IMR-90 (cell line): ENCODE data around the gene PEX11G. TPM values are rescaled to one million over a fixed set of nuclear protein-coding genes. Genes with fewer than 3 reads are reported as not detected.

Experiments
- ATAC-seq: fragments of 200-7000 bp; cut with Tn5 transposase; 2 replicates; pipeline ENCODE4 v1.9.1; 2020; ENCODE audit warnings: low read depth, mild to moderate bottlenecking, moderate library complexity
- BruUV-seq: library from RNA; stranded (reverse); fragments of 400-500 nt; replicated peaks from 2 replicates; lab custom pipeline; 2021; lab: Mats Ljungman, UMichigan
- CTCF ChIA-PET: fragments of 300-600 bp; formaldehyde crosslinking; extraction: SDS; loops from one replicate; lab custom pipeline; 2021; ENCODE audit warnings: antibody characterized with exemption; lab: Yijun Ruan, JAX
- POLR2A ChIA-PET: fragments of 300-600 bp; sonication (Branson Sonifier 250); formaldehyde crosslinking; loops from one replicate; lab custom pipeline; 2022; ENCODE audit warnings: antibody characterized with exemption; ENCODE audit not compliant: unreplicated experiment; lab: Charles Lee
- DNase-seq: peaks from one replicate; pipeline ENCODE4 v3.0.0; 2013
- H2AFZ ChIP-seq: replicated peaks from 2 replicates; pipeline ENCODE3; 2013; ENCODE audit warnings: low read length, mild to moderate bottlenecking; ENCODE audit not compliant: poor library complexity
- H2AK5ac ChIP-seq: 2 replicates; pipeline ENCODE4 v1.6.1; 2013; ENCODE audit warnings: low read depth, low read length, inconsistent platforms
- H2AK9ac ChIP-seq: replicated peaks from 2 replicates; pipeline ENCODE3; 2013; ENCODE audit warnings: mild to moderate bottlenecking, low read depth, low read length, moderate library complexity; ENCODE audit not compliant: poor library complexity
- H2BK120ac ChIP-seq: 2 replicates; pipeline ENCODE4 v1.6.1; 2013; ENCODE audit warnings: low read depth, low read length, inconsistent platforms
- H2BK15ac ChIP-seq: 3 replicates; pipeline ENCODE4 v1.6.1; 2013; ENCODE audit warnings: low read depth, low read length, inconsistent platforms
- H2BK20ac ChIP-seq: 2 replicates; pipeline ENCODE4 v1.6.1; 2013; ENCODE audit warnings: low read depth, mild to moderate bottlenecking, inconsistent platforms, low read length, moderate library complexity
- H2BK5ac ChIP-seq: 2 replicates; pipeline ENCODE4 v1.6.1; 2013; ENCODE audit warnings: mild to moderate bottlenecking, low read depth, low read length, inconsistent platforms; ENCODE audit not compliant: poor library complexity, severe bottlenecking
- H3K14ac ChIP-seq: replicated peaks from 2 replicates; pipeline ENCODE4 v1.6.1; 2013; ENCODE audit warnings: low read depth, low read length, inconsistent platforms
- H3K18ac ChIP-seq: 2 replicates; pipeline ENCODE4 v1.6.1; 2013; ENCODE audit warnings: low read depth, low read length, control low read depth
- H3K23ac ChIP-seq: 2 replicates; pipeline ENCODE4 v1.6.1; 2013; ENCODE audit warnings: low read depth, low read length, inconsistent platforms
- H3K27ac ChIP-seq: 2 replicates; pipeline ENCODE4 v1.5.1; 2013; ENCODE audit warnings: mild to moderate bottlenecking, control low read depth, low read length; ENCODE audit not compliant: insufficient read depth
- H3K27me3 ChIP-seq: 2 replicates; pipeline ENCODE4 v1.6.1; 2013; ENCODE audit warnings: low read length; ENCODE audit not compliant: control insufficient read depth, insufficient read depth
- H3K36me3 ChIP-seq: 2 replicates; pipeline ENCODE4 v1.6.1; 2013; ENCODE audit warnings: low read length, mixed read lengths; ENCODE audit not compliant: control insufficient read depth, insufficient read depth
- H3K4ac ChIP-seq: 2 replicates; pipeline ENCODE4 v1.6.1; 2013; ENCODE audit warnings: low read depth, low read length, inconsistent platforms
- H3K4me1 ChIP-seq: 2 replicates; pipeline ENCODE4 v1.6.1; 2013; ENCODE audit warnings: low read length, mixed read lengths; ENCODE audit not compliant: control insufficient read depth, insufficient read depth
- H3K4me2 ChIP-seq: 2 replicates; pipeline ENCODE4 v1.6.1; 2013; ENCODE audit warnings: low read depth, mild to moderate bottlenecking, control low read depth, low read length, moderate library complexity
- H3K4me3 ChIP-seq: 2 replicates; pipeline ENCODE4 v1.5.1; 2013; ENCODE audit warnings: low read depth, mild to moderate bottlenecking, control low read depth, low read length, moderate library complexity; ENCODE audit not compliant: insufficient read depth
- H3K56ac ChIP-seq: 2 replicates; pipeline ENCODE4 v1.6.1; 2013; ENCODE audit warnings: low read length, inconsistent platforms; ENCODE audit not compliant: insufficient read depth; ENCODE audit errors: extremely low read depth
- H3K79me1 ChIP-seq, 2 experiments: 2 replicates each; pipeline ENCODE4 v1.6.1; 2013; ENCODE audit warnings: low read length in 2 of 2, inconsistent platforms in 1 of 2, low read depth in 1 of 2
- H3K9ac ChIP-seq: 2 replicates; pipeline ENCODE4 v1.6.1; 2013; ENCODE audit warnings: low read depth, low read length, control low read depth
- H3K9me1 ChIP-seq: 2 replicates; pipeline ENCODE4 v1.6.1; 2013; ENCODE audit warnings: low read length, inconsistent platforms; ENCODE audit not compliant: insufficient read depth
- H3K9me3 ChIP-seq: 2 replicates; pipeline ENCODE4 v1.6.1; 2013; ENCODE audit warnings: low read length; ENCODE audit not compliant: control insufficient read depth, insufficient read depth
- H4K20me1 ChIP-seq: 2 replicates; pipeline ENCODE4 v1.6.1; 2013; ENCODE audit warnings: low read length, inconsistent platforms; ENCODE audit not compliant: insufficient read depth
- H4K5ac ChIP-seq: 2 replicates; pipeline ENCODE4 v1.6.1; 2013; ENCODE audit warnings: mild to moderate bottlenecking, low read depth, low read length, control low read depth
- H4K8ac ChIP-seq, 2 experiments: 2 replicates each; pipeline ENCODE4 v1.6.1; 2013; ENCODE audit warnings: low read depth in 2 of 2, low read length in 2 of 2, control low read depth in 1 of 2, inconsistent platforms in 1 of 2
- H4K91ac ChIP-seq: 2 replicates; pipeline ENCODE4 v1.6.1; 2013; ENCODE audit warnings: low read depth, low read length, inconsistent platforms; ENCODE audit not compliant: insufficient read depth
- BHLHE40 ChIP-seq: fragments of 150-350 bp; IDR thresholded peaks from 2 replicates; pipeline ENCODE4 v1.6.1; 2016; ENCODE audit warnings: mild to moderate bottlenecking, low read depth, low read length
- CEBPB ChIP-seq: IDR thresholded peaks from 2 replicates; pipeline ENCODE4 v1.6.1; 2012; ENCODE audit warnings: low read depth, low read length, improper control_type of control experiment
- CHD1 ChIP-seq: IDR thresholded peaks from 2 replicates; pipeline ENCODE4 v1.6.1; 2012; ENCODE audit warnings: low read depth, low read length, improper control_type of control experiment
- ELK1 ChIP-seq: fragments of 150-350 bp; IDR thresholded peaks from 2 replicates; pipeline ENCODE4 v1.6.1; 2016; ENCODE audit warnings: low read depth, mild to moderate bottlenecking, low read length, moderate library complexity, borderline replicate concordance
- MAFK ChIP-seq: IDR thresholded peaks from 2 replicates; pipeline ENCODE4 v1.6.1; 2012; ENCODE audit warnings: low read depth, low read length, improper control_type of control experiment
- MAZ ChIP-seq: IDR thresholded peaks from 2 replicates; pipeline ENCODE4 v1.6.1; 2012; ENCODE audit warnings: low read depth, mild to moderate bottlenecking, low read length, improper control_type of control experiment, moderate library complexity, borderline replicate concordance
- MXI1 ChIP-seq: IDR thresholded peaks from 2 replicates; pipeline ENCODE4 v1.6.1; 2012; ENCODE audit warnings: low read depth, mild to moderate bottlenecking, low read length, moderate library complexity, borderline replicate concordance
- NFE2L2 ChIP-seq: fragments of 150-350 bp; IDR thresholded peaks from 2 replicates; pipeline ENCODE4 v1.6.1; 2016; ENCODE audit warnings: low read depth, mild to moderate bottlenecking, low read length
- POLR2A ChIP-seq: IDR thresholded peaks from 2 replicates; pipeline ENCODE4 v1.6.1; 2012; ENCODE audit warnings: mild to moderate bottlenecking, low read depth, low read length
- RCOR1 ChIP-seq: IDR thresholded peaks from 2 replicates; pipeline ENCODE4 v1.6.1; 2012; ENCODE audit warnings: mild to moderate bottlenecking, low read length, improper control_type of control experiment; ENCODE audit not compliant: insufficient replicate concordance
- SMC3 ChIP-seq: fragments of 150-350 bp; IDR thresholded peaks from 2 replicates; pipeline ENCODE4 v1.6.1; 2016; ENCODE audit warnings: low read depth, mild to moderate bottlenecking, antibody characterized with exemption, low read length, moderate library complexity
- USF2 ChIP-seq: fragments of 150-350 bp; IDR thresholded peaks from 2 replicates; pipeline ENCODE4 v1.6.1; 2017; ENCODE audit warnings: mild to moderate bottlenecking, antibody characterized with exemption, low read length, low read depth
- WGBS, 2 experiments: methylation state at CpG; one replicate each; pipeline versions ENCODE4 v1.1.5 to v1.1.7; 2013; ENCODE audit warnings: missing lambda C conversion rate in 2 of 2; ENCODE audit not compliant: insufficient read length in 1 of 2; ENCODE audit errors: extremely low coverage in 2 of 2; 5-methylcytosine and 5-hydroxymethylcytosine counted together
- dilution Hi-C: fragments of 300-500 bp; cut with HindIII; formaldehyde crosslinking; loops from one replicate; pipeline ENCODE4 v1.14.3; 2018; ENCODE audit warnings: low sequenced_read_pairs; ENCODE audit not compliant: unreplicated experiment
- in situ Hi-C: fragments of 300-500 bp; cut with MboI; formaldehyde crosslinking; loops from 3 replicates; pipeline ENCODE4 v1.14.3; 2019; ENCODE audit warnings: low sequenced_read_pairs, inconsistent platforms, mixed read lengths
- intact Hi-C: fragments of 100-400 bp; cut with micrococcal nuclease; formaldehyde crosslinking; loops from 2 replicates; pipeline ENCODE4 v1.10.0; 2022
- polyA plus RNA-seq, 3 experiments: library from polyadenylated mRNA; depleted of rRNA; stranded (reverse); fragments of >200 nt; gene quantifications; 2 replicates each; pipeline ENCODE4 v1.2.3, GENCODE V29; 2012; ENCODE audit warnings: low replicate concordance in 1 of 3
- total RNA-seq: library from RNA; depleted of rRNA; stranded (reverse); fragments of >200 nt; gene quantifications from 2 replicates; pipeline ENCODE4 v1.2.3, GENCODE V29; 2012

PEX11G gene
- total and polyA plus RNA-seq, 2 of the 4 experiments (the other 2 are of a cell fraction): 0.72 to 1.7 TPM

GRCh38 chr19:7512400-7512851 is 23.6 kb upstream of the PEX11G start:
- no peak overlapping the region for H3K27ac ChIP-seq
- TF ChIP-seq BHLHE40 (no peak), USF2 (no peak), CHD1 (no peak), CEBPB (no peak), ELK1 (no peak), MAZ (no peak), NFE2L2 (no peak), SMC3 (no peak), MXI1 (no peak), POLR2A (no peak), RCOR1 (no peak), MAFK (no peak)
- peaks cover 7% of the 10 kb centered on the region; the same call in 1 of the 2 replicates for H3K9me1 ChIP-seq
- H2BK120ac ChIP-seq: no peak overlapping the region
- peaks cover 2% of the 10 kb centered on the region for H3K27me3 ChIP-seq
- ChIA-PET CTCF (interaction anchor here (0.6 to 3.0 kb wide), 2 partner anchors 15 to 40 kb away, joined by 3 to 8 read pairs; a partner anchor contains a TSS), POLR2A (no interaction called here)
- no peak overlapping the region for H2BK20ac ChIP-seq
- H3K79me1 ChIP-seq: peaks cover 10 to 12% of the 10 kb centered on the region in 2 experiments
- no peak overlapping the region for H4K91ac ChIP-seq
- no peaks in the 10 kb centered on the region for H3K36me3 ChIP-seq
- H4K8ac ChIP-seq: no peak overlapping the region
- H4K20me1 ChIP-seq: no peaks in the 10 kb centered on the region
- H3K4me1 ChIP-seq: peaks cover 18% of the 10 kb centered on the region
- H2BK15ac ChIP-seq: no peak overlapping the region
- no peak overlapping the region for H4K5ac ChIP-seq
- peak overlapping the region; percentile 10 for H2AK9ac ChIP-seq
- intact Hi-C loops (no loop called here), in situ Hi-C loops (no loop called here), dilution Hi-C loops (no loop called here)
- H3K56ac ChIP-seq: no peak overlapping the region
- H2BK5ac ChIP-seq: no peak overlapping the region
- H3K9ac ChIP-seq: no peak overlapping the region
- H3K4me3 ChIP-seq: no peak overlapping the region
- H3K4me2 ChIP-seq: no peak overlapping the region
- no peaks in the 10 kb centered on the region for H3K9me3 ChIP-seq
- ATAC-seq (no peak), DNase-seq (no peak)
- no peak overlapping the region for H2AFZ ChIP-seq
- WGBS, 2 experiments: 60% methylated on average over 2 of the region's 6 CpGs; no CpG with 5 or more reads in 1 of the 2 experiments
- no peak overlapping the region for H3K23ac ChIP-seq
- no peak overlapping the region for H3K4ac ChIP-seq
- no peak overlapping the region for H2AK5ac ChIP-seq
- no peak overlapping the region for H3K14ac ChIP-seq
- no TSS peak for BruUV-seq
- H3K18ac ChIP-seq: no peak overlapping the region
